HCT116 (cell line): ENCODE measurements around the gene ZNF248. TPM values are rescaled to one million over a fixed set of nuclear protein-coding genes. Genes with fewer than 3 reads are reported as not detected.

ENCODE experiments used
- ATAC-seq: fragments of 200-7000 bp; cut with Tn5 transposase; 2 replicates; pipeline ENCODE4 v1.9.1; 2020; ENCODE audit warnings: mild to moderate bottlenecking, moderate library complexity
- BruUV-seq: library from RNA; stranded (reverse); fragments of 400-500 nt; replicated peaks from 2 replicates; lab custom pipeline; 2021; lab: Mats Ljungman, UMichigan
- CTCF ChIA-PET: fragments of 300-600 bp; sonication (Branson Sonifier 250); formaldehyde crosslinking; loops from one replicate; lab custom pipeline; 2021; ENCODE audit warnings: antibody characterized with exemption; lab: Charles Lee
- POLR2A ChIA-PET: fragments of 300-600, 350-600 bp; sonication (Branson Sonifier 250); formaldehyde crosslinking; loops from one replicate; lab custom pipeline; 2021; ENCODE audit warnings: antibody characterized with exemption; lab: Charles Lee
- RAD21 ChIA-PET, 2 experiments: fragments of 300-600 bp; sonication (Branson Sonifier 250); formaldehyde crosslinking; loops; one replicate each; lab custom pipeline; 2023; ENCODE audit warnings: low total read pairs in 2 of 2; ENCODE audit not compliant: uncharacterized antibody in 2 of 2, unreplicated experiment in 2 of 2, low non-redundant PET in 1 of 2; lab: Charles Lee
- DNase-seq: peaks from one replicate; pipeline ENCODE4 v3.0.0-alpha.2; 2010; ENCODE audit warnings: low read depth, low spot score
- H2AFZ ChIP-seq: fragments of 200-600 bp; shearing (Covaris generic), sonication (generic); 2 replicates; pipeline ENCODE4 v1.6.1; 2017; ENCODE audit warnings: low read depth, mixed run types, mixed read lengths, antibody characterized with exemption, low read length; ENCODE audit not compliant: poor library complexity, severe bottlenecking
- H3K27ac ChIP-seq: 2 replicates; pipeline ENCODE4 v1.5.1; 2012; ENCODE audit warnings: low read depth, low read length
- H3K27me3 ChIP-seq: fragments of 200-600 bp; sonication (generic); 2 replicates; pipeline ENCODE4 v1.6.1; 2016; ENCODE audit warnings: mixed run types, low read length, mixed read lengths; ENCODE audit not compliant: insufficient read depth
- H3K36me3 ChIP-seq, 2 experiments: fragments of 200-500 bp in 1 of 2; fragments of 200-600 bp in 1 of 2; sonication (Bioruptor generic) in 1 of 2; sonication (generic) in 1 of 2; 2 replicates each; pipeline versions ENCODE4 v1.5.1 to v1.6.1; 2014 to 2016; ENCODE audit warnings: low read length in 2 of 2, inconsistent platforms in 1 of 2, mixed read lengths in 1 of 2, mixed run types in 1 of 2; ENCODE audit not compliant: insufficient read depth in 2 of 2, control insufficient read depth in 1 of 2
- H3K4me1 ChIP-seq, 2 experiments: fragments of 200-600 bp in 1 of 2; sonication (generic) in 1 of 2; 2 replicates each; pipeline versions ENCODE4 v1.5.1 to v1.6.1; 2012 to 2017; ENCODE audit warnings: low read length in 2 of 2, inconsistent platforms in 1 of 2, mild to moderate bottlenecking in 1 of 2, mixed read lengths in 1 of 2, mixed run types in 1 of 2, moderate library complexity in 1 of 2; ENCODE audit not compliant: insufficient read depth in 2 of 2, control insufficient read depth in 1 of 2
- H3K4me2 ChIP-seq: fragments of 200-600 bp; sonication (generic); 2 replicates; pipeline ENCODE4 v1.6.1; 2017; ENCODE audit warnings: mixed run types, low read length, mixed read lengths
- H3K4me3 ChIP-seq, 2 experiments: fragments of 200-600 bp in 1 of 2; sonication (generic) in 1 of 2; replicated peaks in 1 of 2; 2 replicates each; pipeline ENCODE4 v1.5.1; 2011 to 2016; ENCODE audit warnings: low read length in 2 of 2, control low read depth in 1 of 2, low read depth in 1 of 2, mild to moderate bottlenecking in 1 of 2, mixed read lengths in 1 of 2, mixed run types in 1 of 2
- H3K79me2 ChIP-seq: fragments of 200-600 bp; sonication (generic); 2 replicates; pipeline ENCODE4 v1.6.1; 2017; ENCODE audit warnings: mild to moderate bottlenecking, mixed run types, low read length, moderate library complexity, mixed read lengths; ENCODE audit not compliant: insufficient read depth
- H3K9ac ChIP-seq: fragments of 200-600 bp; sonication (generic); 2 replicates; pipeline ENCODE4 v1.6.1; 2016; ENCODE audit warnings: low read length, mixed read lengths
- H3K9me2 ChIP-seq: fragments of 200-600 bp; sonication (generic), shearing (Covaris generic); 2 replicates; pipeline ENCODE4 v1.6.1; 2017; ENCODE audit warnings: mixed run types, mild to moderate bottlenecking, moderate library complexity; ENCODE audit not compliant: insufficient read depth
- H3K9me3 ChIP-seq, 2 experiments: fragments of 200-500 bp in 1 of 2; fragments of 200-600 bp in 1 of 2; sonication (Bioruptor generic) in 1 of 2; sonication (generic) in 1 of 2; 2 replicates each; pipeline ENCODE4 v1.6.1; 2014 to 2017; ENCODE audit warnings: low read length in 2 of 2, mixed read lengths in 2 of 2, inconsistent platforms in 1 of 2, low read depth in 1 of 2, mild to moderate bottlenecking in 1 of 2, mixed run types in 1 of 2, moderate library complexity in 1 of 2; ENCODE audit not compliant: control insufficient read depth in 1 of 2, insufficient read depth in 1 of 2
- H4K20me1 ChIP-seq: fragments of 200-600 bp; sonication (generic), shearing (Covaris generic); 2 replicates; pipeline ENCODE4 v1.6.1; 2017; ENCODE audit warnings: mixed run types, mild to moderate bottlenecking, moderate library complexity; ENCODE audit not compliant: insufficient read depth
- CEBPB ChIP-seq: IDR thresholded peaks from 2 replicates; pipeline ENCODE4 v1.6.1; 2012; ENCODE audit warnings: low read depth
- CTCF ChIP-seq, 3 experiments: fragments of 200-600 bp in 1 of 3; sonication (generic) in 1 of 3; IDR thresholded peaks in 2 of 3; conservative IDR thresholded peaks in 1 of 3; 2 replicates each; pipeline ENCODE4 v1.5.1; 2012 to 2017; ENCODE audit warnings: low read depth in 2 of 3, low read length in 2 of 3, antibody characterized with exemption in 1 of 3, borderline replicate concordance in 1 of 3, control low read depth in 1 of 3, mild to moderate bottlenecking in 1 of 3, mixed read lengths in 1 of 3, mixed run types in 1 of 3, moderate library complexity in 1 of 3; ENCODE audit not compliant: insufficient read depth in 1 of 3
- EZH2 ChIP-seq: fragments of 200-600 bp; sonication (generic); IDR thresholded peaks from 2 replicates; pipeline ENCODE4 v1.6.1; 2017; ENCODE audit warnings: antibody characterized with exemption, mixed run types
- RAD21 ChIP-seq: IDR thresholded peaks from 2 replicates; pipeline ENCODE4 v1.6.1; 2012; ENCODE audit warnings: low read depth, mild to moderate bottlenecking
- SP1 ChIP-seq: IDR thresholded peaks from 2 replicates; pipeline ENCODE4 v1.6.1; 2012; ENCODE audit warnings: low read depth
- TCF7L2 ChIP-seq: IDR thresholded peaks from 2 replicates; pipeline ENCODE4 v1.7.0; 2011; ENCODE audit warnings: borderline replicate concordance, inconsistent platforms; ENCODE audit not compliant: insufficient read depth, insufficient read length; ENCODE audit errors: extremely low read depth
- ZNF274 ChIP-seq: fragments of 200-500 bp; sonication (Bioruptor generic); IDR thresholded peaks from 2 replicates; pipeline ENCODE4 v1.6.1; 2014; ENCODE audit warnings: mild to moderate bottlenecking, low read depth, low read length, inconsistent platforms
- intact Hi-C: fragments of 100-400 bp; cut with micrococcal nuclease; formaldehyde crosslinking; loops from 2 replicates; pipeline ENCODE4 v1.10.0; 2022
- total RNA-seq: library from RNA; stranded (reverse); gene quantifications from one replicate; pipeline ENCODE4 v1.2.1, GENCODE V29; 2021; ENCODE audit not compliant: unreplicated experiment

ZNF248 gene
- total RNA-seq, 1 experiment from 2014 or later, result 6.2 TPM

GRCh38 chr10:37896436-37896835, 39.0 kb upstream of the ZNF248 start:
- CTCF ChIA-PET, result no interaction called here
- no peaks in the 10 kb centered on the region for H3K4me1 ChIP-seq
- H3K4me2 ChIP-seq, result no peak overlapping the region
- no peaks in the 10 kb centered on the region for H4K20me1 ChIP-seq
- DNase-seq, result no peak
- no peaks in the 10 kb centered on the region for H3K36me3 ChIP-seq
- H3K79me2 ChIP-seq, result no peaks in the 10 kb centered on the region
- H2AFZ ChIP-seq, result no peak overlapping the region
- TF ChIP-seq TCF7L2 (no peak), EZH2 (no peak), SP1 (no peak), RAD21 (no peak), CTCF (IDR thresholded peaks at IDR 0.05 in 2 of 3, conservative IDR thresholded peaks at IDR 0.05 in 1 of 3; ENCODE audit: borderline replicate concordance in 1 of 3, insufficient read depth in 1 of 3, low read depth in 2 of 3, low read length in 2 of 3) (no peak)
- TF ChIP-seq, all 23 proteins: peak for 0
- ATAC-seq, result no peak
- BruUV-seq, result no TSS peak
- ChIA-PET POLR2A (no interaction called here), RAD21 (no interaction called here)
- Histone ChIP-seq H3K9ac (no peak overlapping the region), H3K27me3 (no peaks in the 10 kb centered on the region), H3K4me3 (no peak overlapping the region), H3K9me3 (peaks cover 16 to 22% of the 10 kb centered on the region in 2 experiments; a peak in 3 of 4 replicates), H3K27ac (no peak overlapping the region), H3K9me2 (no peaks in the 10 kb centered on the region)
- intact Hi-C loops, result no loop called here

DNA sequence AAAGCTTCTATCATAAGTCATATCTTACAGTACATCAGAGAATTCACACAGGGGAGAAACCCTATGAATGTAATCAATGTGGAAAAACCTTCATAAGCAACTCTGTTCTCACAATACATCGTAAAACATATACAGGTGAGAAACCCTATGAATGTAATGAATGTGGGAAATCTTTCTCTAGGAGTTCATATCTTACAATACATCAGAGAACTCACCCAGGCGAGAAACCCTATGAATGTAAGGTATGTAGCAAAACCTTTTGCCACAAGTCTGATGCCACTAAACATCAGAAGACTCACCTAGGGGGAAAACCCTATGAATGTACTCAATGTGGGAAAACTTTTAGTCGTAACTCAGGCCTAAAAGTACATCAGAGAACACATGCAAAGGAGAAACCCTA, 38.3 kb upstream of the ZNF248 start:
- BruUV-seq, result no TSS peak
- RAD21 ChIA-PET, result no interaction called here

More for the DNA sequence above, 38.3 kb upstream of the ZNF248 start:
- ChIA-PET POLR2A (no interaction called here), CTCF (no interaction called here)
- Histone ChIP-seq H3K36me3 (no peaks in the 10 kb centered on the region), H3K4me3 (no peak overlapping the region), H3K4me2 (no peak overlapping the region), H3K27ac (no peak overlapping the region), H3K9me2 (no peaks in the 10 kb centered on the region), H3K79me2 (no peaks in the 10 kb centered on the region), H3K4me1 (no peaks in the 10 kb centered on the region), H3K9ac (no peak overlapping the region), H2AFZ (no peak overlapping the region), H3K9me3 (peaks cover 16 to 22% of the 10 kb centered on the region in 2 experiments; a peak in 3 of 4 replicates), H3K27me3 (no peaks in the 10 kb centered on the region), H4K20me1 (no peaks in the 10 kb centered on the region)
- ATAC-seq (no peak), DNase-seq (no peak)
- intact Hi-C loops, result no loop called here
- TF ChIP-seq ZNF274 (peak; percentile 31; the same call in 1 of the 2 replicates), CEBPB (no peak)
